Lower leg skin (tissue), 4 donors: ENCODE results near the gene RASGRP2. TPM values are rescaled to one million over a fixed set of nuclear protein-coding genes. Genes with fewer than 3 reads are reported as not detected.
"Not testable (repeated sequence)": the region's sequence is repeated elsewhere in the genome, so short reads cannot be mapped to it uniquely, and the experiment has no call there.

Source experiments
- DNase-seq, 2 donors: peaks; one replicate each; pipeline ENCODE4 v3.0.0-alpha.2; 2019; ENCODE audit warnings: low spot score in 2 of 2
- H3K4me3 ChIP-seq: fragments of 200-600 bp; sonication (generic); 2 replicates; pipeline ENCODE4 v1.5.1; 2017; ENCODE audit warnings: mild to moderate bottlenecking, low read depth; ENCODE audit not compliant: poor library complexity, severe bottlenecking
- POLR2A ChIP-seq, 2 donors: fragments of 450-650 bp; IDR thresholded peaks; one replicate each; pipeline ENCODE4 v1.6.1; 2016 to 2017; ENCODE audit warnings: antibody characterized with exemption in 2 of 2, mild to moderate bottlenecking in 1 of 2, moderate library complexity in 1 of 2
- WGBS, 2 donors: methylation state at CpG; one replicate each; pipeline ENCODE4 v1.1.5; 2018; 5-methylcytosine and 5-hydroxymethylcytosine counted together
- intact Hi-C: fragments of 100-400 bp; cut with DNase I; formaldehyde crosslinking; loops from one replicate; pipeline ENCODE4 v1.15.0; 2023; ENCODE audit warnings: low total_unique reads
- total RNA-seq, 4 donors: library from RNA; depleted of rRNA; stranded (reverse); fragments of >200 nt; gene quantifications; one replicate each; pipeline ENCODE4 v1.1.0, GENCODE V29; 2016
- TF ChIP-seq, protein P1 (sequence below), 3 donors: fragments of 450-650 bp; IDR thresholded peaks; one replicate each; pipeline ENCODE4 v1.5.1; 2016; ENCODE audit warnings: antibody characterized with exemption in 3 of 3, mild to moderate bottlenecking in 3 of 3, moderate library complexity in 2 of 3

The RASGRP2 gene
- total RNA-seq, 4 donors from 2014 or later = 1.1 to 10.0 (median 5.0) TPM

DNA sequence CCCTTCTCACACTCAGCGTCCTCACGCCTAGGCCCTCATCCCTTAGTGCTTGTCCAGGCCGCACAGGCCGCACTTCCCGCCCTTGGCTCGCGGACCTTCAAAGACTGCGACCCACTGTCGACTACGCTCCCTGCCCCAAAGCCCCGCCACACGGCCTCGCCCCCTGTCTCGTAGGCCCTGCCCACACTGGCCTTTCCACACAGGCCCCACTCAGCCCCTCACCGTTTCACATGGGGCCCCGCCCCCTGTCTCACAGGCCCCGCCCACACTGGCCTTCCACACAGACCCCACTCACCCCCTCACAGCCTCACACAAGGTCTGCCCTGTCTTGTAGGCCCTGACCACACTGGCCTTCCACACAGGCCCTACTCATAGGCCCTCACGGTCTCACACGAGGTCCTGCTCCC, 32.0 kb downstream of the RASGRP2 start:
- no peak for TF ChIP-seq POLR2A (IDR thresholded peaks at IDR 0.05)
- TF ChIP-seq, protein P1, sequence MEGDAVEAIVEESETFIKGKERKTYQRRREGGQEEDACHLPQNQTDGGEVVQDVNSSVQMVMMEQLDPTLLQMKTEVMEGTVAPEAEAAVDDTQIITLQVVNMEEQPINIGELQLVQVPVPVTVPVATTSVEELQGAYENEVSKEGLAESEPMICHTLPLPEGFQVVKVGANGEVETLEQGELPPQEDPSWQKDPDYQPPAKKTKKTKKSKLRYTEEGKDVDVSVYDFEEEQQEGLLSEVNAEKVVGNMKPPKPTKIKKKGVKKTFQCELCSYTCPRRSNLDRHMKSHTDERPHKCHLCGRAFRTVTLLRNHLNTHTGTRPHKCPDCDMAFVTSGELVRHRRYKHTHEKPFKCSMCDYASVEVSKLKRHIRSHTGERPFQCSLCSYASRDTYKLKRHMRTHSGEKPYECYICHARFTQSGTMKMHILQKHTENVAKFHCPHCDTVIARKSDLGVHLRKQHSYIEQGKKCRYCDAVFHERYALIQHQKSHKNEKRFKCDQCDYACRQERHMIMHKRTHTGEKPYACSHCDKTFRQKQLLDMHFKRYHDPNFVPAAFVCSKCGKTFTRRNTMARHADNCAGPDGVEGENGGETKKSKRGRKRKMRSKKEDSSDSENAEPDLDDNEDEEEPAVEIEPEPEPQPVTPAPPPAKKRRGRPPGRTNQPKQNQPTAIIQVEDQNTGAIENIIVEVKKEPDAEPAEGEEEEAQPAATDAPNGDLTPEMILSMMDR (IDR thresholded peaks at IDR 0.05) = no peak
- no peak for DNase-seq
- H3K4me3 ChIP-seq = no peak overlapping the region
- 51 to 56% methylated on average over 19 of the region's 19 CpGs for WGBS, 2 donors
- intact Hi-C loops = no loop called here

DNA sequence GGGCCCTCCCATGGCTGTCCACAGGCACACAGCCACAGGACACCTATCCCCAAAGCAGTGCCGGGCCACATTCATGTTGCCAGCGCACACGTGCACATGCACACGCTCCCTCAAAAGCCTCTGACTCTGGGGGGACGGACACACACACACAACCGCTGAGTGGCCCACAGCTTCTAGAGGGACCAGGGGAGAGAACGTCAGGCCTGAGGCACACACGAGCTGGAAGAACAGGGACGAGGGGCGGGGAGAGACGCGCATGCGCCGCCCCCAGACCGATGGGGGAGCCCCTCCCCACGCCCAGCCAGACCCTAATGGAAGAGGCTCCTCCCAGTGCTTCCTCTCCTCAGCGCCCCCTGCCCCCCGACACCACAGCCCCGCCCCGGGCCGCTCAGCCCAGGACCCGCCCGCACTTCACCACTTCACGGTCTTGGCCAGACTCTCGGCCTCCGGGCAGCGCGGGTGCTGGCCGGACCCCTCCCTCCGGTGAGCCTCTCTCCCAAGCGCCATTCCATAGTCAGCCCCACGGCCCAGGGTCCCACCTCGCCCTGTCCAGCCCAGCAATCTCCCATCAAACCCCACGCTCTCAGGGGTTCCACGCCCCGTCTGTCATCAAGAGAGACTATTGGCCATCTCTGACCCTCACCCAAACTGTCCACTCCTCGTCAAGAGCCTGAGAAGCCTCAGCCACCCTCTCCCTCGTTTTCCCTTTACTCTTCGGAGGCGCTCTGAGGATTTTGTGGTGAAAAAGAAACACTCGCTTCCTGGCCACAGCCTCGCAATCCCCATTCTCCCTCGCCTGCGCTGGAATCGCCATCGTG, 32.6 kb downstream of the RASGRP2 start:
- TF ChIP-seq, protein P1 (IDR thresholded peaks at IDR 0.05) = no peak
- no peak overlapping the region for H3K4me3 ChIP-seq
- WGBS, 2 donors = 20 to 21% methylated on average over 33 to 43 of the region's 46 CpGs
- no peak for DNase-seq
- intact Hi-C loops = no loop called here

DNA sequence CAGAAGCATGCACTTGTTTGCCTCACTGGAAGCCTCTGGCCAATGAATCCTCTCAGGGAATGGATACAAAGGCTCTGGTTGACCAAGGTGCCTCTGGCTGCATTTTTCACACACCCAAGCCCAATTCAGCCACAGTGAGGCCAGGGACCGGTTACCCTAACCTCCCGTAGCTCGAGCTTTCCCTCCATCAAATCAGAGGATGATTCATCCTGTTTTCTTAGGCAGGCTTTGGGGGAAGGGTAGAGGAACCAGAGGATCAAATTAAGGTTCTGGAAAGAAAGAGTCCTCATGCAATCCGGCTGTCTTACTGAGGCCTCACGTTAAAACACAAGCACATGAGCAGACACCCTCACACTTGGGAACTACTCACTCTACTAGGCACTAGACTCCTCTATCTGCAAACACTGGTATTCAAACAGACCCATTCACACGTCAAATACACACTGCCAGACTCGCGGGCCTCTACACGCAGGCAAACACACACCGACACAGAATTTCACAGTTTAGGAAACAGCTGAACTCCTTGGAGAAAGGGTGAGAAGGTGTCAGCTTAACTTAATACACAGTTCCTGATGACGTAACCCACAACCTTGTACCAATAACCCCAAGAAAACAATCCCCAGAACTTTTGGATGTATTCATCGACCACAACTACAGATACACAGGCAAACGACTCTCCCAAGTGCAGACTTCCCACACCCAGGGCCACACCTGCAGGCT, 33.4 kb downstream of the RASGRP2 start:
- 37 to 45% methylated on average over 13 of the region's 13 CpGs for WGBS, 2 donors
- intact Hi-C loops = no loop called here
- no peak for DNase-seq
- no peak overlapping the region for H3K4me3 ChIP-seq
- TF ChIP-seq, protein P1 (IDR thresholded peaks at IDR 0.05) = no peak
- TF ChIP-seq POLR2A (IDR thresholded peaks at IDR 0.05) = no peak

- no peak overlapping the region for H3K4me3 ChIP-seq
- intact Hi-C loops = no loop called here
- no peak for TF ChIP-seq POLR2A (IDR thresholded peaks at IDR 0.05)
- TF ChIP-seq, protein P1 (IDR thresholded peaks at IDR 0.05) = no peak
- no peak for DNase-seq
- WGBS, 2 donors = 56 to 68% methylated on average over 2 of the region's 2 CpGs
Observed at GRCh38 chr11:64705501-64705900, 38.4 kb downstream of the RASGRP2 start.

DNA sequence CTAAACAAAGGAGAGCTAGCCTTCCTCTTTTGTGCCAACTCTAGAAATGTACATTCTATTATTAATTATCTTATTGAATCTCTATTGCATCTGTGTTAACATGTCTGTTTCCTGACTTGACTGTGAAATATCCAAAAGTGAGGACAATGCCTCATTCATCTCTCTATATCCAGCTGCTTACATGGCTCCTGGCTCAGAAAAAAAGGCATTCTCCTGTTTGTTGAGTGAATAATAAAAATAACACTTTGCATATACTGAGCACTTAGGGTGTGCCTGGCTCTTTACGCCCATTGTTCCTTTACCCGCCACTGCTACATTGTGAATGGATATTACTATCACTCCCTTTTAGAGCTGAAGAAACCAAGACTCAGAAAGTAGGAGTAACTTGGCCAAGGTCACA, 40.9 kb downstream of the RASGRP2 start:
- 92 to 95% methylated on average over 2 of the region's 2 CpGs for WGBS, 2 donors
- no peak for DNase-seq
- H3K4me3 ChIP-seq = no peak overlapping the region
- TF ChIP-seq, protein P1 (IDR thresholded peaks at IDR 0.05) = no peak
- no peak for TF ChIP-seq POLR2A (IDR thresholded peaks at IDR 0.05)
- intact Hi-C loops = no loop called here

- 93% methylated on average over 16 of the region's 29 CpGs; no CpG with 5 or more reads in 1 of the 2 donors for WGBS, 2 donors
- H3K4me3 ChIP-seq, DNase-seq, intact Hi-C loops: not testable (repeated sequence)
Observed at GRCh38 chr11:64701956-64702355, 42.0 kb downstream of the RASGRP2 start.
